ENCODE data around the gene PSMA5.
A peak's percentile ranks its signal among the peaks of the same experiment; 100 is the strongest.
"Not testable (repeated sequence)": the region's sequence is repeated elsewhere in the genome, so short reads cannot be mapped to it uniquely, and the experiment has no call there.

Gene PSMA5

DNA sequence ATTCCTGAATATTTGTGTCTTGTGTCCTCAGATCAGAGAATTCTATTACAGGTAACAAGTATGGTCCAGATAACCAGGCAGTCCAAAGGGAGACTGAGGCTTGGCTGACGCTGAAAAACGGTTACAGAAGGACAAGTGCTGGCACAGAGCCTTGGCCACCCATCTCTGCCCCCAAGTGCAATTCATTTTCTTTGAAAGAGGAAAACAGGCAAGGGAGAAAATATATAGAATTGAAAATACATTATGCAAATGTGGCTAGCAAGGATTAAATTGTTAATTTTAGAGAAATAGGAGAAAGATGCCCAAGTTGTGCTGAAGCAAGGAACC, 29.8 kb downstream of the PSMA5 start:
- TF ChIP-seq, protein P1, sequence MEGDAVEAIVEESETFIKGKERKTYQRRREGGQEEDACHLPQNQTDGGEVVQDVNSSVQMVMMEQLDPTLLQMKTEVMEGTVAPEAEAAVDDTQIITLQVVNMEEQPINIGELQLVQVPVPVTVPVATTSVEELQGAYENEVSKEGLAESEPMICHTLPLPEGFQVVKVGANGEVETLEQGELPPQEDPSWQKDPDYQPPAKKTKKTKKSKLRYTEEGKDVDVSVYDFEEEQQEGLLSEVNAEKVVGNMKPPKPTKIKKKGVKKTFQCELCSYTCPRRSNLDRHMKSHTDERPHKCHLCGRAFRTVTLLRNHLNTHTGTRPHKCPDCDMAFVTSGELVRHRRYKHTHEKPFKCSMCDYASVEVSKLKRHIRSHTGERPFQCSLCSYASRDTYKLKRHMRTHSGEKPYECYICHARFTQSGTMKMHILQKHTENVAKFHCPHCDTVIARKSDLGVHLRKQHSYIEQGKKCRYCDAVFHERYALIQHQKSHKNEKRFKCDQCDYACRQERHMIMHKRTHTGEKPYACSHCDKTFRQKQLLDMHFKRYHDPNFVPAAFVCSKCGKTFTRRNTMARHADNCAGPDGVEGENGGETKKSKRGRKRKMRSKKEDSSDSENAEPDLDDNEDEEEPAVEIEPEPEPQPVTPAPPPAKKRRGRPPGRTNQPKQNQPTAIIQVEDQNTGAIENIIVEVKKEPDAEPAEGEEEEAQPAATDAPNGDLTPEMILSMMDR (conservative IDR thresholded peaks at IDR 0.05; ENCODE audit: low read depth, low read length) = no peak
- H3K4me3 ChIP-seq (ENCODE audit: low read length) = peak overlapping the region; percentile 73
- DNase-seq (ENCODE audit: low read depth) = no peak

GRCh38 chr1:109395602-109396512, 30.4 kb downstream of the PSMA5 start:
- no peak for DNase-seq (ENCODE audit: low read depth)
- H3K4me3 ChIP-seq (ENCODE audit: low read length) = peak overlapping the region; percentile 73
- TF ChIP-seq, protein P1 (conservative IDR thresholded peaks at IDR 0.05; ENCODE audit: low read depth, low read length) = no peak

DNA sequence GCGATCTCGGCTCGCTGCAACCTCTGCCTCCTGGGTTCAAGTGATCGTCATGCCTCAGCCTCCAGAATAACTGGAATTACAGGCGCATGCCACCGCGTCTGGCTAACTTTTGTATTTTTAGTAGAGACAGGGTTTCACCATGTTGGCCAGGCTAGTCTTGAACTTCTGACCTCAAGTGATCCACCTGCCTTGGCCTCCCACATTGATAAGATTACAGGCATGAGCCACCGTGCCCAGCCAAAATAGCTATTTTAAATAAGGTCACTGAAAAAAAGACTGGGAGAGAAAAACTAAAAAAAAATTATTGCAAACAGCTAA, 31.0 kb downstream of the PSMA5 start:
- DNase-seq (ENCODE audit: low read depth) = not testable (repeated sequence)
- peak overlapping the region; percentile 73 for H3K4me3 ChIP-seq (ENCODE audit: low read length)

DNA sequence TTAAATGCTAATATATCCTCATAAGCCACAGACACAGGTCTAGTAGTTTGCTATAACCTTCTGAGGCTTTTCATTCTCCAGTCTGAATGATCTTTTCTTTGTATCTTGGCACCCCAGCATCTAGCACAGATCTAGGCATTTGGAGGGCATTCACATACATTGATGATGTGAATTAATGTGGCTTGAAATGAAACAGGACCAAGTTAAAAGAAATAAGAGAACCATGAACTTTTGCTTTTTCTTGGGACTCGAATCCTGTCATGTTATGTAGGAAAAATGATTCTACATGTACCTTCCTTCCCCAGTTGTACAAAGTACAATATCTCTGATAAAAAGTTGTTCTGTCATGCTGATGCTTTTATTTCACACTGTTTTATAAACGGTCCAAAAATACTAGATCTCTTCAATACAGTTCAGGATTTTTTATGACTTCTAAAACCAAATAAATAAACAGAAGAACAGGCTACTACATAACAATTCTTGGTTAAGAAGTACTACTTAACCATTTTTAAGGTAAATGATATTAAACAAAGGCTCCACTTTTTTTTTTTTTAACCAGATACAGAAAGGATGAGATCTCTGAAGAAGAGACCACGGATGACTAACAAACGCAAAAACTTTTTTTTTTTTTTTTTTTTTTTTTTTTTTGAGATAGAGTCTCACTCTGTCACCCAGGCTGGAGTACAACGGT, 31.5 kb downstream of the PSMA5 start:
- H3K4me3 ChIP-seq (ENCODE audit: low read length) = peak overlapping the region; percentile 22
- TF ChIP-seq, protein P1 (conservative IDR thresholded peaks at IDR 0.05; ENCODE audit: low read depth, low read length) = no peak
- no peak for DNase-seq (ENCODE audit: low read depth)

DNA sequence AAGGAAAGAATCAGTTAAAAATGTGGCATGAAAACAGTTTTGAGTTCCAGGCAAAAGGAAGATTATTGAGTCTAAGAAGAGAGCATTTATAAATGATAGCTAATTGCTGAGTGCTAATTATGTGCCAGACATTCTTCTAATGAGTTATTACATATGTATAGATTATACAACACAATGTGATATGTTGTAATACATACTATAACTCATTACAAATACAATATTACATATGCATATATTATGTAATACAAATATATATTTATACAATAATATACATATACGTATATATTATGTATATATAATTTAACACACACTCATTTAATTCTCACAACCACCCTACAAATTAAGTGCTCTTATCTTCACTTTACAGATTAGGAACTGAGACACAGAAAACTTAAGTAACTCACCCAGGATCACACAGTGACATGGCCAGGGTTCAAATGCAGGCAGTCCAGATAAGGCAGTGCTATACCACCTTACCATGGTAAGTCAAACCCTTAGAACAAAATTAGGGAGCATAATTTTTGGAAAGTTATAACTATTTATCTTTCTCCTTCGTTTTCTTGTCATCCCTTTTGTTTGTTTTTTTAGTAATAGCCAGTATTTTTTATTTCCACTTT, 32.5 kb downstream of the PSMA5 start:
- H3K4me3 ChIP-seq (ENCODE audit: low read length) = no peak overlapping the region
- DNase-seq (ENCODE audit: low read depth) = no peak
- TF ChIP-seq, protein P1 (conservative IDR thresholded peaks at IDR 0.05; ENCODE audit: low read depth, low read length) = no peak

DNA sequence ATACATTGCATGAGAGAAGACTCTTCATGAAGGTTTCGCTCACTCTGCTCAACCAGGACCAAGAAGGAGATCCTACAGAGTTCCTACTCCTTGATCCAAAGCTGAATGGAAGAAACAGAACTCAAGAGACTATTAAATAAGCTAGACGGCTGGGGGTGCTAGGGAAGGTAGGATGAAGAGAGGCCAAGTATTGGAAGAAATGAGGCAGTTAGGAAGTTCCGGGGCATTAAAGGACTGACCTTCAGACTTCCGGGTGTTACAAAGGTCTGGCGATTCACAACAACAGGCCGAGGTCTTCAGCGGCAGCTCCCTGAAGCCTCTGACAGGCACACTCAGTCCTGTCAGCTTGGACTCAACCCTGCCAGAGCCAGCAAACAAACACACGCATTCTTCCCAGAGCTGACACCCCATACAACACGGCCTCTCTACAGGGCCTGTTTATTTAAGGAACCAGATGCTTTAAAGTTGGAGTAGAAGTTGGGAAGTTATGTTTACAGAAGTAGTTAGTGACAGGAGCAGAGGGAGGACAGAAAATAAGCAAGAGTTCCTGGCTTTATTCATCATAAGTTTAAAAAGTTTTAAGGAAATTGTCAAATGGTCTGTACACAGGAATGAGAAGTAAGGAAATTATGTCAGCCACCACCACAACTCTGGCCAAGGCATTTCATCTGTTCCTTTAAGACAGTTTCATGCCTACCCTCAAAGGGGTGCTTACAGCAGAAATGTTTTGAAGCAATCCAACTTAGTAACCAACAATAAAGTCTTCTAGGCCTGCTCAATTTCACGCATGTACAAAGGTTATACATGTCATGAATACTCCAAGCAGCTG, 33.2 kb downstream of the PSMA5 start:
- H3K4me3 ChIP-seq (ENCODE audit: low read length) = peak overlapping the region; percentile 19
- no peak for DNase-seq (ENCODE audit: low read depth)
- TF ChIP-seq, protein P1 (conservative IDR thresholded peaks at IDR 0.05; ENCODE audit: low read depth, low read length) = no peak

Data from retinal pigment epithelial cell (primary cell).